Right lobe of liver (tissue), 6 donors: ENCODE measurements around the gene TNFRSF13B. TPM values are rescaled to one million over a fixed set of nuclear protein-coding genes. Genes with fewer than 3 reads are reported as not detected.
A peak's percentile ranks its signal among the peaks of the same experiment; 100 is the strongest.

Experiments used
- ATAC-seq, 4 donors: fragments of 200-7000 bp; cut with Tn5 transposase; one replicate each; pipeline ENCODE4 v1.9.1; 2020; ENCODE audit warnings: mild to moderate bottlenecking in 4 of 4, moderate library complexity in 4 of 4
- DNase-seq, 3 donors: peaks; one replicate each; pipeline ENCODE4 v3.0.0-alpha.2; 2020
- H3K27ac ChIP-seq, 3 donors: fragments of 200-600 bp; one replicate each; pipeline ENCODE4 v1.8.0; 2022
- H3K27me3 ChIP-seq, 2 donors: fragments of 200-600 bp; one replicate each; pipeline ENCODE4 v1.8.0; 2022
- H3K36me3 ChIP-seq, 4 donors: fragments of 200-600 bp; sonication (generic) in 1 of 4; one replicate each; pipeline versions ENCODE4 v1.5.1 to v1.8.0; 2017 to 2022; ENCODE audit warnings: control low read depth in 1 of 4
- H3K4me1 ChIP-seq, 4 donors: fragments of 200-600 bp; sonication (generic) in 1 of 4; one replicate each; pipeline versions ENCODE4 v1.5.1 to v1.8.0; 2017 to 2022; ENCODE audit warnings: control low read depth in 1 of 4
- H3K4me3 ChIP-seq, 3 donors: fragments of 200-600 bp; one replicate each; pipeline ENCODE4 v1.8.0; 2022
- H3K9me3 ChIP-seq, 4 donors: fragments of 200-600 bp; sonication (generic) in 1 of 4; one replicate each; pipeline versions ENCODE4 v1.5.1 to v1.8.0; 2017 to 2022; ENCODE audit warnings: control low read depth in 1 of 4
- CTCF ChIP-seq, 4 donors: fragments of 200-600 bp in 3 of 4; fragments of 450-650 bp in 1 of 4; IDR thresholded peaks; one replicate each; pipeline versions ENCODE4 v1.5.1 to v1.8.0; 2016 to 2022; ENCODE audit warnings: antibody characterized with exemption in 4 of 4, mild to moderate bottlenecking in 2 of 4
- POLR2A ChIP-seq: fragments of 450-650 bp; IDR thresholded peaks from one replicate; pipeline ENCODE4 v1.6.1; 2017; ENCODE audit warnings: antibody characterized with exemption, mild to moderate bottlenecking
- WGBS: methylation state at CpG from one replicate; pipeline ENCODE4 v1.1.6; 2018; ENCODE audit warnings: low coverage, low lambda C conversion rate; ENCODE audit not compliant: insufficient coverage; ENCODE audit errors: missing lambda C conversion rate; 5-methylcytosine and 5-hydroxymethylcytosine counted together
- intact Hi-C, 2 donors: fragments of 100-400 bp; cut with DNase I; formaldehyde crosslinking; loops; one replicate each; pipeline versions ENCODE4 v1.11.2 to v1.14.1; 2022
- total RNA-seq, 6 experiments: library from RNA; depleted of rRNA in 2 of 6; stranded (reverse); fragments of >200 nt in 2 of 6; fragmentation: NEBNext Ultra II Directional in 3 of 6; extraction: Animal tissue kit (Norgen Biotek cat#: 25700) in 3 of 6; gene quantifications; one replicate each; pipeline versions ENCODE4 v1.1.0 to v1.2.4, GENCODE V29; 2016 to 2023
- donor health status: DM: no; HTN: yes; CAD: no.
- donor health status: DM: no; HTN: no; CAD: no.
- donor health status: DM: no; HTN: no; CAD: no.
- donor health status: DM: no; HTN: yes; CAD: no.
- donor health status: DM: no; HTN: yes; CAD: no.

The TNFRSF13B gene
- total RNA-seq, 6 experiments from 2014 or later, result 0.44 TPM; not detected in 5

- DNase-seq, result peak in 2 of 3 donors; percentile 33 to 41
- Histone ChIP-seq H3K4me3 (no peak overlapping the region), H3K36me3 (no peaks in the 10 kb centered on the region), H3K27me3 (no peaks in the 10 kb centered on the region), H3K9me3 (no peaks in the 10 kb centered on the region), H3K27ac (no peak overlapping the region), H3K4me1 (no peaks in the 10 kb centered on the region)
- ATAC-seq, result peak in 1 of 4 donors; percentile 30
- intact Hi-C loops, result no loop called here
- TF ChIP-seq POLR2A (no peak), CTCF (IDR thresholded peaks at IDR 0.05) (no peak)
- WGBS, result 38% methylated on average over 2 of the region's 8 CpGs
These were observed 43.4 kb downstream of the TNFRSF13B start for GRCh38 chr17:16928406-16929034.

DNA sequence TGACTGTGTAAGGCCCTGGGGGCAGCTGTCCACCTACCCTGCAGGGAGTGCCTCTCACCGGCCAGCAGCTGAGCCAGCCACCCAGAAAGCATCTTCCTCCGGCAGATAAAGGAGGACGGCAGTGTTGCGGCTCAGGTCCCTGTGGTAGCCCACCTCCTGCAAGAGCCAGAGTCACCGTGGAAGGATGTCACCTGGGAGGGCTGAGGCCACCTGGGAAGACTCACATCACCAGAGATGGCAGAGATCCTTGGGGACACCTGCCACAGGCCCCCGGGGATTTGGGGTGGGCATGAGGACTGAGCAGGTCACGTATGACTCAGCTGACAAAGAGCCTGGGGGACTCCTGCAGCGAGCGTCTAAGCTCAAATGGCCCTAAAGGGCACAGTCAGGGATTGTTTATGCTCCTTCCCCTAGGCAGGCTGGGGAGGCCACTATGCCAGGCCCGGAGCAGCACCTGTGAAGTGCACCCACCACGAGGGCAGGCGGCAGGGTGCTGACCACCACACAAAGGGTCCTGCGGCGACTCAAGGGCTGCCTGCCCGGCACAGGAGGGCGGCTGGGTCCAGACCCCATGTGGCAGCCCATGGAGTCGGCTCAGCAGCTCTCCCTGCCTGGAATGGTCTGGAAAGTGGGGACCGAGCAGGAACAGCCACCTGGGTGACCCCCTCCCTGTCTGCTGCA is 44.1 kb downstream of the TNFRSF13B start:
- Histone ChIP-seq H3K4me1 (peaks cover 0 to 2% (median 0%) of the 10 kb centered on the region in 4 donors), H3K4me3 (no peak overlapping the region), H3K27me3 (no peaks in the 10 kb centered on the region), H3K9me3 (no peaks in the 10 kb centered on the region), H3K27ac (no peak overlapping the region), H3K36me3 (no peaks in the 10 kb centered on the region)
- intact Hi-C loops, result no loop called here
- TF ChIP-seq CTCF (IDR thresholded peaks at IDR 0.05) (no peak), POLR2A (no peak)
- ATAC-seq (no peak), DNase-seq (peak in 2 of 3 donors; percentile 29 to 42)
- WGBS, result 80% methylated on average over 1 of the region's 18 CpGs

GRCh38 chr17:16926571-16927451 is 45.1 kb downstream of the TNFRSF13B start:
- Histone ChIP-seq H3K4me1 (peaks cover 0 to 3% (median 0%) of the 10 kb centered on the region in 4 donors), H3K4me3 (no peak overlapping the region), H3K9me3 (no peaks in the 10 kb centered on the region), H3K36me3 (no peaks in the 10 kb centered on the region), H3K27ac (no peak overlapping the region), H3K27me3 (no peaks in the 10 kb centered on the region)
- no peak for TF ChIP-seq POLR2A
- no peak for TF ChIP-seq CTCF (IDR thresholded peaks at IDR 0.05)
- intact Hi-C loops, result no loop called here
- ATAC-seq (no peak), DNase-seq (peak in 2 of 3 donors; percentile 33 to 46)
- WGBS, result 90% methylated on average over 2 of the region's 18 CpGs

- no peak overlapping the region for H3K4me3 ChIP-seq
- H3K36me3 ChIP-seq, result no peaks in the 10 kb centered on the region
- TF ChIP-seq POLR2A, result no peak
- DNase-seq (peak in 2 of 3 donors; percentile 35 to 39), ATAC-seq (no peak)
- WGBS, result no CpG with 5 or more reads among the region's 7 CpGs
- H3K27ac ChIP-seq, result no peak overlapping the region
- H3K27me3 ChIP-seq, result no peaks in the 10 kb centered on the region
- intact Hi-C loops, result no loop called here
- peaks cover 0 to 3% (median 0%) of the 10 kb centered on the region in 4 donors for H3K4me1 ChIP-seq
- H3K9me3 ChIP-seq, result no peaks in the 10 kb centered on the region
These were observed 45.8 kb downstream of the TNFRSF13B start for GRCh38 chr17:16926061-16926511.
